NT2/D1 (cell line): ENCODE measurements around the gene NRF1.

ENCODE experiments used
- SUZ12 ChIP-seq: IDR thresholded peaks from 2 replicates; pipeline ENCODE4 v1.6.1; 2011; ENCODE audit not compliant: insufficient read length, insufficient read depth; ENCODE audit errors: extremely low read depth
- YY1 ChIP-seq: IDR thresholded peaks from 2 replicates; pipeline ENCODE4 v1.6.1; 2011; ENCODE audit not compliant: insufficient read length, insufficient read depth
- ZNF274 ChIP-seq: IDR thresholded peaks from 2 replicates; pipeline ENCODE4 v1.6.1; 2011; ENCODE audit warnings: mild to moderate bottlenecking, low read depth, low read length

DNA sequence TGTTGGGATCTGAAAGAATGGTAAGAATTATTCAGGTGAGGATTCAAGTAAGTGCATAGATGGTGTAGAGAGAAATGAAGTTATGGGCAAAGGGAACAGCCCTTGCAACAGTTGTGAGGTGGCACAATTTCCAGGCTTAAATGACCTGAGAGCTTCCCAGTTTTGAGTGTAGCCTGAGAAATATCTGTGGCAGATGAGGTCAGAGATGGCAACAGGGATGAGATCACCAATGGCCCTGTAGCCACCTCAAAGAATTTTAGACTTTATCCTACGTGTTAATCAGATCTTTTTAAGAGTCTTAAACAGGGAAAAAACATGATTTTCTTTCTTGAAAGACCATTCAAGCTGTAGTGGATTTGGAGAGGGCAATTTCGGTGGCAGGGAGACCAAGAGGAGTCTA lies 1.9 kb upstream of the NRF1 start:
- no peak for TF ChIP-seq YY1
- TF ChIP-seq ZNF274: no peak
- TF ChIP-seq SUZ12: no peak
